Osteoblast (primary cell): ENCODE results near the gene CD200. TPM values are rescaled to one million over a fixed set of nuclear protein-coding genes. Genes with fewer than 3 reads are reported as not detected.

ENCODE experiments used
- DNase-seq: peaks from one replicate; pipeline ENCODE4 v3.0.0; 2011; ENCODE audit warnings: low spot score, mixed read lengths; ENCODE audit not compliant: insufficient read length; ENCODE audit errors: missing footprints
- H2AFZ ChIP-seq: 2 replicates; pipeline ENCODE4 v1.6.0; 2011; ENCODE audit warnings: mild to moderate bottlenecking, low read length
- H3K27ac ChIP-seq: 2 replicates; pipeline ENCODE4 v1.5.1; 2011; ENCODE audit warnings: mild to moderate bottlenecking, low read depth, low read length, moderate library complexity
- H3K27me3 ChIP-seq: 2 replicates; pipeline ENCODE4 v1.6.0; 2012; ENCODE audit warnings: mild to moderate bottlenecking, control low read depth, inconsistent platforms, low read length, moderate library complexity; ENCODE audit not compliant: insufficient read depth
- H3K36me3 ChIP-seq: 2 replicates; pipeline ENCODE4 v1.5.1; 2011; ENCODE audit warnings: mild to moderate bottlenecking, low read length, control low read depth, moderate library complexity; ENCODE audit not compliant: insufficient read depth
- H3K4me1 ChIP-seq: 2 replicates; pipeline ENCODE4 v1.5.1; 2011; ENCODE audit warnings: mild to moderate bottlenecking, low read length, control low read depth, moderate library complexity; ENCODE audit not compliant: insufficient read depth
- H3K4me2 ChIP-seq: 2 replicates; pipeline ENCODE4 v1.6.0; 2011; ENCODE audit warnings: mild to moderate bottlenecking, low read length; ENCODE audit not compliant: insufficient read depth
- H3K4me3 ChIP-seq: fragments of 200-600 bp; sonication (generic); 3 replicates; pipeline ENCODE4 v1.5.1; 2012; ENCODE audit warnings: mild to moderate bottlenecking, low read length, inconsistent platforms; ENCODE audit not compliant: insufficient read depth
- H3K79me2 ChIP-seq: 2 replicates; pipeline ENCODE4 v1.6.0; 2012; ENCODE audit warnings: mild to moderate bottlenecking, low read length, control low read depth, inconsistent platforms; ENCODE audit not compliant: insufficient read depth
- H3K9me3 ChIP-seq: 2 replicates; pipeline ENCODE4 v1.5.1; 2011; ENCODE audit warnings: low read depth, low read length, control low read depth
- H4K20me1 ChIP-seq: 2 replicates; pipeline ENCODE4 v1.6.0; 2012; ENCODE audit warnings: mild to moderate bottlenecking, low read length, control low read depth; ENCODE audit not compliant: insufficient read depth
- CTCF ChIP-seq: IDR thresholded peaks from 2 replicates; pipeline ENCODE4 v1.5.1; 2011; ENCODE audit warnings: mild to moderate bottlenecking, low read depth, low read length, moderate library complexity; ENCODE audit errors: extremely low read depth
- total RNA-seq: library from RNA; depleted of rRNA; stranded (reverse); fragments of >200 nt; gene quantifications from 2 replicates; pipeline ENCODE4 v1.2.3, GENCODE V29; 2012

The CD200 gene
- total RNA-seq, 1 donor, result 3.3 TPM

GRCh38 chr3:112371569-112371968 lies 38.6 kb downstream of the CD200 start:
- Histone ChIP-seq H3K9me3 (no peaks in the 10 kb centered on the region), H4K20me1 (no peaks in the 10 kb centered on the region), H3K27me3 (peaks cover 8% of the 10 kb centered on the region), H3K4me1 (peaks cover 1% of the 10 kb centered on the region), H3K27ac (no peak overlapping the region), H2AFZ (no peak overlapping the region), H3K79me2 (no peaks in the 10 kb centered on the region), H3K4me2 (no peak overlapping the region), H3K36me3 (no peaks in the 10 kb centered on the region), H3K4me3 (no peak overlapping the region)
- TF ChIP-seq CTCF, result no peak
- no peak for DNase-seq

DNA sequence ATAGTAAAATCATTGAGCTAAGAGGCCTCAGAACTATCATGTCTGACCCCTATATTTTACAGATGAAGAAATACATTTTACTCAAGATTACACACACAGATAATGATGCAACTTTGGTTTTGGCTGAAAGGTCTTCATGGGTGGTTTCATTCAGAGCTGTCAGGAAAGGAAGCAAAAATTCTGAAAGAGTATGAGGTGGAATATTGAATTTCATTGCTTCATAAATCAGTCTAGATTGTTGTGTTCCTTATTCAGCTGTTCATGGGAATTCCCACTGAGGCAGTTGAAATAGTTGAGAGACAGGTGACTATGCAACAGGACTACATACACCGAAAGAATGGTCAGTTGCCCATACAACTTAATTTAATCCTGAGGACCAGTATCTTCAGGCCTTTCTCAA lies 39.4 kb downstream of the CD200 start:
- peaks cover 10% of the 10 kb centered on the region for H3K4me1 ChIP-seq
- no peak overlapping the region for H3K27ac ChIP-seq
- H3K27me3 ChIP-seq, result peaks cover 8% of the 10 kb centered on the region
- H3K36me3 ChIP-seq, result no peaks in the 10 kb centered on the region
- H3K79me2 ChIP-seq, result no peaks in the 10 kb centered on the region
- no peak overlapping the region for H3K4me3 ChIP-seq
- TF ChIP-seq CTCF, result no peak
- H4K20me1 ChIP-seq, result no peaks in the 10 kb centered on the region
- H3K4me2 ChIP-seq, result no peak overlapping the region
- DNase-seq, result no peak
- no peaks in the 10 kb centered on the region for H3K9me3 ChIP-seq
- H2AFZ ChIP-seq, result no peak overlapping the region

DNA sequence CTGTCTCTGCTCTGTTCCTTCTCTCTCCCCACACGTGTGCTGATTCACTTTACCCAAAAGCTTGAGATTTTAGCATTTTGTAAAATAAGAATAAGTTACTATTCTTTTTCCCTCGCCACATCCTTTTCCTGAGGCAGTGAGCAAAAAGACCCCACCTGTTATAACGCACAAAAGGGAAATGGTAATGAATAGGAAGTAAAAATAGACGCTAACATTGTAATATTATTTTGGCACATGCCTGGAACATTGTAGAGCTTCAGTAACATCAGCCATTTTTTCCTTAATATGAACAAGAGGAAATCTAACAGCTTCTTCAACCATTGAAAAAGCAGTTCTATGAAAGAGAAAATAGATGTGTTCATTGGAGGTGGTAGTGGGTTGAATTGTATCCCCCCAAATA lies 40.5 kb downstream of the CD200 start:
- Histone ChIP-seq H3K4me3 (no peak overlapping the region), H3K79me2 (no peaks in the 10 kb centered on the region), H4K20me1 (no peaks in the 10 kb centered on the region), H3K27ac (no peak overlapping the region), H3K9me3 (no peaks in the 10 kb centered on the region), H2AFZ (no peak overlapping the region), H3K4me2 (no peak overlapping the region), H3K4me1 (peaks cover 20% of the 10 kb centered on the region), H3K27me3 (peaks cover 8% of the 10 kb centered on the region), H3K36me3 (no peaks in the 10 kb centered on the region)
- DNase-seq, result no peak
- no peak for TF ChIP-seq CTCF

GRCh38 chr3:112373924-112374323 lies 41.0 kb downstream of the CD200 start:
- no peaks in the 10 kb centered on the region for H3K79me2 ChIP-seq
- H3K9me3 ChIP-seq, result no peaks in the 10 kb centered on the region
- H2AFZ ChIP-seq, result no peak overlapping the region
- H3K27ac ChIP-seq, result no peak overlapping the region
- H3K4me3 ChIP-seq, result no peak overlapping the region
- H3K36me3 ChIP-seq, result no peaks in the 10 kb centered on the region
- H3K27me3 ChIP-seq, result peaks cover 8% of the 10 kb centered on the region
- no peak overlapping the region for H3K4me2 ChIP-seq
- no peak for TF ChIP-seq CTCF
- H4K20me1 ChIP-seq, result no peaks in the 10 kb centered on the region
- peaks cover 25% of the 10 kb centered on the region for H3K4me1 ChIP-seq
- DNase-seq, result no peak
